ENCODE data around the gene USP3. TPM values are rescaled to one million over a fixed set of nuclear protein-coding genes. Genes with fewer than 3 reads are reported as not detected.

Gene USP3
- total and polyA plus RNA-seq, 5 donors from 2014 or later, result 49.5 to 223 (median 55.7) TPM

DNA sequence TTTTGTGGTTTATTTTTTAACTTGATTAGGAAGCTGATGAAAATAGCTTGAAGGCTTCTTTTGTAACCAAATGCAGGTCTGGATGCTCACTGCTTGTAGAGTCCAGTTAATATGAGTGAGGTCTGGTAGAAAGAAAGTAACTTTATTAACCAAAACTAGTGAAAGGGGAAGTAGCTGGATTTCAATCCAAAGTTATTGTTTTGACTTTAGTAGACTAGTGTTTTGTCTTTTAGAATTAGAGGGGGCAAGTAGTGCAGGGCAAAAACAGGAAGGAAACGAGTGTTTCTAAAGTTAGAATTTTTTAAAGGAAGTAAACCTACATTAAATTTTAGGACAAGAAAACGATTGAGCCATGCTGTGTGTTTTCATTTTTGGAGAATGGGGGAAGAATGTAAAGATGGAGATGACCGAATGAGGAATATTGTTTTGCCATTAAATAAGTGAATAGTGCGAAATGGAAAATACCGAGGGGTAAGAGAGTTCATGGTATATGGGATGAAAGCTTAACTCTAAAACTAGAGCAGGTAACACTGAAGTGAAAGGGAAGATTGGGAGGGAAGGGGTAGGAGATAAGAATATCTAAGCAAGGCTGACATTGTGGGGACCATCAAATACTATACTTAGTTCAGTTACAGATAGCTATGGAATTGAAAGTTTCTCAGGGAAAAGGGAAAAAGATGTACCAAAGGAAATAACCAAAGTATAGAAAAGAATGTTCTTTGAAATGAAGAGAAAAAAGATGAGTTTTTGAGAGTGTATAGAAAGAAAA lies 40.0 kb downstream of the USP3 start:
- peaks cover 10% of the 10 kb centered on the region for H3K4me1 ChIP-seq (ENCODE audit: control insufficient read depth, insufficient read depth, low read length, poor library complexity, severe bottlenecking)
- Mint-ChIP-seq H3K27me3 (no peaks in the 10 kb centered on the region), H3K36me3 (peaks cover 20% of the 10 kb centered on the region), H3K4me1 (peaks cover 42 to 65% (median 46%) of the 10 kb centered on the region in 4 donors), H3K27ac (peak overlapping the region in 2 of 3 donors; percentile 39 to 70), H3K4me3 (peak overlapping the region in 3 of 4 donors; percentile 1 to 54 (median 2)), H3K9me3 (peaks cover 0 to 2% (median 0%) of the 10 kb centered on the region in 7 donors)
- H3K27ac ChIP-seq (ENCODE audit: insufficient read depth, low read length, poor library complexity, severe bottlenecking), result no peak overlapping the region
- DNase-seq (no peak), ATAC-seq (ENCODE audit: low read depth in 2 of 2) (no peak)
- no peaks in the 10 kb centered on the region for H3K9me3 ChIP-seq (ENCODE audit: control insufficient read depth in 2 of 2, low read length in 2 of 2)
- H3K4me3 ChIP-seq (ENCODE audit: low read depth, low read length), result peak overlapping the region; percentile 53
- peaks cover 30% of the 10 kb centered on the region for H3K36me3 ChIP-seq (ENCODE audit: control insufficient read depth, insufficient read depth, low read length)
- H3K27me3 ChIP-seq (ENCODE audit: control insufficient read depth, insufficient read depth, low read length), result no peaks in the 10 kb centered on the region

DNA sequence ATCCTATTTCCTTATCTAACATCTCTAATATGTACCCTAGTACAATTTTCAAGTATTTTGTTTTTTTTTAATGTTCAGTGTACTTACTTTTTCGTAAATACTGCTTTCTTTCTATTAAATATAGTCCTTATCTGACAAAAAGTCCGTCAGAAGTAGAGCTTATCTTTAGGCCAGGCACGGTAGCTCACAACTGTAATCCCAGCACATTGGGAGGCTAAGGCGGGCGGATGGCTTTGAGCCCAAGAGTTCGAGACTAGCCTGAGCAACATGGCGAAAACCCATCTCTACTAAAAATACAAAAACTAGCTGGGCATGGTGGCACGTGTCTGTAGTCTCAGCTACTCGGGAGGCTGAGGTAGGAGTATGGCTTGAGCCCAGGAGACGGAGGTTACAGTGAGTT lies 41.1 kb downstream of the USP3 start:
- Histone ChIP-seq H3K36me3 (ENCODE audit: control insufficient read depth, insufficient read depth, low read length) (peaks cover 20% of the 10 kb centered on the region), H3K9me3 (ENCODE audit: control insufficient read depth in 2 of 2, low read length in 2 of 2) (no peaks in the 10 kb centered on the region), H3K27me3 (ENCODE audit: control insufficient read depth, insufficient read depth, low read length) (no peaks in the 10 kb centered on the region), H3K27ac (ENCODE audit: insufficient read depth, low read length, poor library complexity, severe bottlenecking) (no peak overlapping the region), H3K4me1 (ENCODE audit: control insufficient read depth, insufficient read depth, low read length, poor library complexity, severe bottlenecking) (peaks cover 10% of the 10 kb centered on the region), H3K4me3 (ENCODE audit: low read depth, low read length) (no peak overlapping the region)
- ATAC-seq (ENCODE audit: low read depth in 2 of 2) (no peak), DNase-seq (no peak)
- H3K4me3 Mint-ChIP-seq, result no peak overlapping the region
- H3K27ac Mint-ChIP-seq, result peak overlapping the region in 1 of 3 donors; percentile 76
- peaks cover 38 to 64% (median 51%) of the 10 kb centered on the region in 4 donors for H3K4me1 Mint-ChIP-seq
- H3K9me3 Mint-ChIP-seq, result peaks cover 0 to 2% (median 0%) of the 10 kb centered on the region in 7 donors
- peaks cover 14% of the 10 kb centered on the region for H3K36me3 Mint-ChIP-seq
- H3K27me3 Mint-ChIP-seq, result no peaks in the 10 kb centered on the region

DNA sequence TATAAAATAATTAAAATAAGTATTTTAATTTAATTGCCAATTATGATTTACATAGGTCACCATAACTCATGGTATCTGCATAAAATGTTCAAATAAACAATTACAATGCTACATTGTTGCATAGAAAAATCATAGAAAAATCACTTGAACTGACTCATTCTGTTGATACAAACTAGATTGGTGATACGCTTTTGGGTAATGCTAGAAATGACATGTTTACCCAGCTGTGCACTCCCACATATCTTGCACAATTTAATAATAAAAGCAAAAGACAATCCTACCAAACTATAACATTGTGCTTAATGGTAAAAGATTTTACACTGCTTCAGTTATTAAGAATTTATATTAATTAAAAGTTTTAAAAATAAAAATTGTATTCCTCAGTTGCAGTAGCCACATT lies 47.0 kb downstream of the USP3 start:
- Mint-ChIP-seq H3K4me1 (peaks cover 23 to 60% (median 47%) of the 10 kb centered on the region in 4 donors), H3K27ac (no peak overlapping the region), H3K36me3 (peaks cover 17% of the 10 kb centered on the region), H3K27me3 (no peaks in the 10 kb centered on the region), H3K4me3 (no peak overlapping the region), H3K9me3 (no peaks in the 10 kb centered on the region)
- H3K9me3 ChIP-seq (ENCODE audit: control insufficient read depth in 2 of 2, low read length in 2 of 2), result no peaks in the 10 kb centered on the region
- no peak for DNase-seq
- no peak overlapping the region for H3K27ac ChIP-seq (ENCODE audit: insufficient read depth, low read length, poor library complexity, severe bottlenecking)
- H3K36me3 ChIP-seq (ENCODE audit: control insufficient read depth, insufficient read depth, low read length), result peaks cover 20% of the 10 kb centered on the region
- ATAC-seq (ENCODE audit: low read depth in 2 of 2), result no peak
- H3K27me3 ChIP-seq (ENCODE audit: control insufficient read depth, insufficient read depth, low read length), result no peaks in the 10 kb centered on the region
- no peak overlapping the region for H3K4me3 ChIP-seq (ENCODE audit: low read depth, low read length)
- peaks cover 10% of the 10 kb centered on the region for H3K4me1 ChIP-seq (ENCODE audit: control insufficient read depth, insufficient read depth, low read length, poor library complexity, severe bottlenecking)

DNA sequence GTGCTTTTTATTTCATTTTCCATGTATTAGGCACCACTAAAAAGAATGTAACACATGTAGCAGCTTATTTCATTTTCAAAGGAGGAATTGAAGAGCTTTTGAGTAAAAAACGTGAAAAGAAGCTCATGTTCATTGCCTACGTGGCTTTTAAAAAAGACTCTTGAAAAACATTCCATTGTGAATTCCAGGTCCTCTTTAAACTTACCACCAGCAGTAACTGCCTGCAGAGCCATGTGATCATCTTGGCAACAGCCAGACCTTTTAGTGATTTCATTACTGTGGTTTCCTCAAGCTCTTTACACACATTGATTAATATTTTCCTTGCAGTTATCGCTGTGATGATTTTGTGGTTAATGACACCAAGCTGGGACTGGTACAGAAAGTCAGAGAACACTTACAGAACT lies 49.0 kb downstream of the USP3 start:
- Histone ChIP-seq H3K27ac (ENCODE audit: insufficient read depth, low read length, poor library complexity, severe bottlenecking) (no peak overlapping the region), H3K4me1 (ENCODE audit: control insufficient read depth, insufficient read depth, low read length, poor library complexity, severe bottlenecking) (peaks cover 10% of the 10 kb centered on the region), H3K36me3 (ENCODE audit: control insufficient read depth, insufficient read depth, low read length) (peaks cover 31% of the 10 kb centered on the region), H3K9me3 (ENCODE audit: control insufficient read depth in 2 of 2, low read length in 2 of 2) (no peaks in the 10 kb centered on the region), H3K4me3 (ENCODE audit: low read depth, low read length) (no peak overlapping the region), H3K27me3 (ENCODE audit: control insufficient read depth, insufficient read depth, low read length) (no peaks in the 10 kb centered on the region)
- ATAC-seq (ENCODE audit: low read depth in 2 of 2), result no peak
- Mint-ChIP-seq H3K27ac (peak overlapping the region in 2 of 3 donors; percentile 68 to 97), H3K4me1 (peaks cover 26 to 60% (median 46%) of the 10 kb centered on the region in 4 donors), H3K9me3 (no peaks in the 10 kb centered on the region), H3K27me3 (no peaks in the 10 kb centered on the region), H3K36me3 (peaks cover 32% of the 10 kb centered on the region), H3K4me3 (no peak overlapping the region)
- no peak for DNase-seq

DNA sequence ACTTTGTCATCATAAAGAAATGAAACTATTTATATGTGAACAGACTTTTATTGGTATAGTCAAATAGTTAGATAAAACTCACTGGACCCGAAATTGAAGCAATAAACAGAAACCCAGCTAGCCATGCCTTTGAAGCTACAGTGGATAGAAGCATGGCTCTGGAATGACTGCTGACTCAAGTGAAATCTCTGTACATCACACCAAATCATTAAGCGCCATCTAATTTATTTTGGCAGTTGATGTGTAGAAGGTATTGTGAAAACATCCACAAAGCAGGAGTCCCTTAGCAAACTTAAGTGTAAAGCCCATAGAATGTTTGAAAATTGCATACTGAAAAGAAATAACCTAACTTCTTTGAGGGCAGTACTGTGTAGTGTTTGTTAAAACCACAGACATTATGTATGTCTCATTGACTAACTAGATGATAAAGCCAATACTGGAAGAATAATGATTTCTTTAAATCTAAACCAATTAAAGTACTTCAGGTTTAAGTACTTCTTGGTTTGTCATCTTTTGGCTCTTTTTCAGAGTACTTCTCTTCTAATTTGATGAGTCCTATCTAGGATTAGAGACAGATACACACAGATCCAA lies 50.0 kb downstream of the USP3 start:
- H3K27me3 Mint-ChIP-seq, result no peaks in the 10 kb centered on the region
- no peak overlapping the region for H3K4me3 Mint-ChIP-seq
- no peak for ATAC-seq (ENCODE audit: low read depth in 2 of 2)
- H3K9me3 Mint-ChIP-seq, result no peaks in the 10 kb centered on the region
- DNase-seq, result no peak
- no peaks in the 10 kb centered on the region for H3K9me3 ChIP-seq (ENCODE audit: control insufficient read depth in 2 of 2, low read length in 2 of 2)
- H3K27ac ChIP-seq (ENCODE audit: insufficient read depth, low read length, poor library complexity, severe bottlenecking), result no peak overlapping the region
- H3K4me1 ChIP-seq (ENCODE audit: control insufficient read depth, insufficient read depth, low read length, poor library complexity, severe bottlenecking), result peaks cover 10% of the 10 kb centered on the region
- H3K4me1 Mint-ChIP-seq, result peaks cover 29 to 60% (median 48%) of the 10 kb centered on the region in 4 donors
- H3K27me3 ChIP-seq (ENCODE audit: control insufficient read depth, insufficient read depth, low read length), result no peaks in the 10 kb centered on the region
- H3K36me3 Mint-ChIP-seq, result peaks cover 39% of the 10 kb centered on the region
- H3K36me3 ChIP-seq (ENCODE audit: control insufficient read depth, insufficient read depth, low read length), result peaks cover 39% of the 10 kb centered on the region
- no peak overlapping the region for H3K4me3 ChIP-seq (ENCODE audit: low read depth, low read length)
- peak overlapping the region; percentile 3 to 55 (median 24) for H3K27ac Mint-ChIP-seq

DNA sequence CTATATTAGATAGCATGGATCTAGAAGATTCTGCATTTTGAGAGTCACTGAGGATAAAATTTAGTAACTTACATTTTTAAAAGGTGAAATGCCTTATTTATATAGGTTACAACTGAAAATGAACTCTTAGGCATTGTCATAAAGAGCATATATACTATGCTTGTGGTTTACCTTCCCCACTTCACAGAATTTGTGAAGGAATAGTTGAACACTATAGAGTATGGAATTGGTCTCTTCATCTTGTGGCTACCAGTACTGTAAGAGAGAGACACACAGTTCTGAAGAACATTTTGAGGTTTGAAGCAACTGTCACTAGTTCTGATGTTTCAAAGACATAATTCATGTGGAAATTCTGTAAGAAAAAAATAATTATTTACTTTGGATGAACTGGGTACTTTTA lies 51.1 kb downstream of the USP3 start:
- DNase-seq (no peak), ATAC-seq (ENCODE audit: low read depth in 2 of 2) (no peak)
- peaks cover 10% of the 10 kb centered on the region for H3K4me1 ChIP-seq (ENCODE audit: control insufficient read depth, insufficient read depth, low read length, poor library complexity, severe bottlenecking)
- no peaks in the 10 kb centered on the region for H3K27me3 Mint-ChIP-seq
- no peak overlapping the region for H3K4me3 ChIP-seq (ENCODE audit: low read depth, low read length)
- H3K36me3 Mint-ChIP-seq, result peaks cover 46% of the 10 kb centered on the region
- peak overlapping the region; percentile 75 to 86 (median 78) for H3K27ac Mint-ChIP-seq
- H3K9me3 Mint-ChIP-seq, result no peaks in the 10 kb centered on the region
- H3K4me1 Mint-ChIP-seq, result peaks cover 32 to 51% (median 42%) of the 10 kb centered on the region in 4 donors
- H3K36me3 ChIP-seq (ENCODE audit: control insufficient read depth, insufficient read depth, low read length), result peaks cover 48% of the 10 kb centered on the region
- no peaks in the 10 kb centered on the region for H3K9me3 ChIP-seq (ENCODE audit: control insufficient read depth in 2 of 2, low read length in 2 of 2)
- H3K27ac ChIP-seq (ENCODE audit: insufficient read depth, low read length, poor library complexity, severe bottlenecking), result no peak overlapping the region
- H3K27me3 ChIP-seq (ENCODE audit: control insufficient read depth, insufficient read depth, low read length), result no peaks in the 10 kb centered on the region
- H3K4me3 Mint-ChIP-seq, result no peak overlapping the region

DNA sequence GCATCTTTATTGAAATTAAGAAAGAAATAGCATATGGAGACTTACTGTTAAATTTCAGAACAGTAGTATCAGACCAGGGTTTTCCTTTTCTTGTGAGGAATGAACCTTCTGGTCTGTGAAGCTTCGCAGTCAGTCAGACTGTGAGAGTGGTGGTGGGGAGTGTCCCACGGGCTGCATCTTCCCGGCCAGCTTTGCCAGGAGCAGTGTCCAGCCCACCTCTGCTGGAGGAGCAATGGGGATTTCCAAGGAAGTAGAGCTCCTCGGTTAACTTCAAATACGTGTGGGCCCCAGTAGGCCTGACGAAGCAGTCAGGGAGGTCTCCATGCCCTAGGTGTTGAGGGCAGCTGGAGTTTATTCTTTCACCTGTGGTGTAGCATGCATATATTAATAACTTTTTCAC lies 51.9 kb downstream of the USP3 start:
- DNase-seq, result no peak
- Mint-ChIP-seq H3K4me3 (no peak overlapping the region), H3K36me3 (peaks cover 52% of the 10 kb centered on the region), H3K9me3 (no peaks in the 10 kb centered on the region), H3K4me1 (peaks cover 37 to 51% (median 42%) of the 10 kb centered on the region in 4 donors), H3K27ac (peak overlapping the region in 2 of 3 donors; percentile 75 to 78), H3K27me3 (no peaks in the 10 kb centered on the region)
- no peak overlapping the region for H3K27ac ChIP-seq (ENCODE audit: insufficient read depth, low read length, poor library complexity, severe bottlenecking)
- no peaks in the 10 kb centered on the region for H3K27me3 ChIP-seq (ENCODE audit: control insufficient read depth, insufficient read depth, low read length)
- no peak overlapping the region for H3K4me3 ChIP-seq (ENCODE audit: low read depth, low read length)
- H3K36me3 ChIP-seq (ENCODE audit: control insufficient read depth, insufficient read depth, low read length), result peaks cover 55% of the 10 kb centered on the region
- no peaks in the 10 kb centered on the region for H3K9me3 ChIP-seq (ENCODE audit: control insufficient read depth in 2 of 2, low read length in 2 of 2)
- ATAC-seq (ENCODE audit: low read depth in 2 of 2), result no peak
- peaks cover 10% of the 10 kb centered on the region for H3K4me1 ChIP-seq (ENCODE audit: control insufficient read depth, insufficient read depth, low read length, poor library complexity, severe bottlenecking)
